Smooth muscle cell of the brain vasculature (primary cell): ENCODE results near the gene COL12A1.
"Not testable (repeated sequence)": the region's sequence is repeated elsewhere in the genome, so short reads cannot be mapped to it uniquely, and the experiment has no call there.

Experiments used
- DNase-seq: peaks from one replicate; pipeline ENCODE4 v3.0.0-alpha.2; 2012; ENCODE audit warnings: low read depth, low spot score

The COL12A1 gene

DNA sequence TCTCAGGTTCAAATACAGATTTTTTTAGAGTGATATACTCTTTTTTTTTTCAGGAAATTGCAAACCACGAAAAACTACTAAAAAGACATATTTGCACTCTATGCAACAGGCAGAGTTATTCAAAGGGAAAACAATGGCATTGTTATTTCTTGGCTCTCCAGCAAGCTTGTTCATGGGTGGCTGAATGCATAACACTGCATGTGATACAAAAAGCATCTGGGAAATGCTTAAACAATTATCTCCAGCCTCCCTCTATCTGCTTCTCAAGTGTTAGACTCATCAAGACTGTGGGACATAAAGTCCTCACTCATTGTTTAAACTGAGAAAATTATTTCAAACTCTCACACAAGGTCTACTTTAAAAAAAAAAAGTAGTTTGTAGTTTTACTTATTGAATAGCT lies 7.3 kb upstream of the COL12A1 start:
- no peak for DNase-seq

DNA sequence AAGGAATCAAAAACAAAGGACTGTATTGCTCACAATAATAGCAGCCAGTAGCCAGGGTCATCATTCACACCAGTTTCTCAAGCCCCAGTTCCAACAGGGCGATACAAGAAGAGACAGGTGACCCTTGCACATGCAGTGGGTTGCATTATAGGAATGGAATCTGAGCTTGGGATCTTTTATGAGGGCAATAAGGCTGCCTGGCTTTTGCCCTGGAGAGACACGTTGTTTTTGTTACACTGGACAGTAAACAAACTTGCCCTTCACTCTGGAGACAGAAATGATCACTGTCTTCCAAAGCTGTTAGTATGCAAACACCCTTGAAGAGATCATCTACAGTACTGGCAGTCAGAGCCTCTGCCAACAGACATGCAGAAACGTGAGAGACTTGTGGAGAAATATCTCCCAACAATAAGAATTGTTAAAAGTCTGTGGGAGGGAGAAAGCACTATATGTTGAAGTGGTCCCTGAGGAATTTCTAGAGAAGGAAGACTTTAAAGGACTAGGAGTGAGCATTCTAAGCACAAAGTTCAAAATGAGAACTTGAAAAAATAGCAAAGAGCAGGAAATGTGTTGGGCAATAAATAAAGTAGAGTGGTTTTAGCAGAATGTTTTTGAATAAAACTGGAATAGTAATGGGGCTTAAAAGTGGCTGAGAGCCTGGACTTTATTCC lies 6.2 kb upstream of the COL12A1 start:
- DNase-seq, result no peak

- DNase-seq, result no peak
These were observed 5.3 kb upstream of the COL12A1 start for GRCh38 chr6:75210885-75211739.

GRCh38 chr6:75209184-75209723 lies 3.4 kb upstream of the COL12A1 start:
- no peak for DNase-seq

GRCh38 chr6:75208298-75209183 lies 2.7 kb upstream of the COL12A1 start:
- peak; percentile 74 for DNase-seq

- DNase-seq, result no peak
These were observed 906 bp upstream of the COL12A1 start for GRCh38 chr6:75206576-75207342.

DNA sequence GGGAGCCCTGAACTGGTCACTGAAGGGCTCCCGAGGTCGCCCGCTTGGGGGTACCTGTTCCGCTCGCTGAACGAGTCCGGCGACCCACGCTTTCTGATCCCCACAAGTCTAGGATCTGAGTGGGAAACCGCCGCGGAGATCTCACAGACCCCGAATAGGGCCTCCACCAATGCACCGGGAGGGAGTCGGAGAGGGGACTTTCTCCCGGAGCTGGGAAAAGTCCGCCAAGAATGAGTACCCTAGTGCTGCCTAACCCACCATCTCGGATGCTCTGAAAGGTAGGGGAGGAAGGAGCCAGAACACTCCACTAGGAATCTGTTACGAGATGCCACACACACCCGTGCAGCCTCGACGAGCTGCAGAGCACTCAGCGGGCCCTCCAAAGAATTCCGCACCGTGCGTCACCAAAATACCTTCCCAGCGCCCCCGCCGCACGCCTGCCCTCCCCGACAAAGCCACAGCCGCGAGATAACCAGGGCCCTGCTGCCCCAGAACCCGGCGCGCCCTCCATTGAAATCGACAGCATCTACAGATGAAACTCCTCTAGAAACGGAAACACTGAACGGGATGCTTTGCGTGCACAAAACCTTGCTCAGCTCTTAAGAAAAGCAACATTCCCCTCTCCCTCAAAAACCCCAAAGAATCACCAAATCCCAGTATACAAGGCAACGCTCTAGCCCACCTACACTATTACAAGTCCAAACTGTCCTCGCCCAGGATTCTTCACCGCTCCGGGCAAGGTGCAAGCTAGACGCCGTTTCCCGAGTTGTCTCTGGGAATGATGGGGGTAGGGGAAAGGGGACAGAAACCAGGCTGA lies 686 bp downstream of the COL12A1 start:
- no peak for DNase-seq

DNA sequence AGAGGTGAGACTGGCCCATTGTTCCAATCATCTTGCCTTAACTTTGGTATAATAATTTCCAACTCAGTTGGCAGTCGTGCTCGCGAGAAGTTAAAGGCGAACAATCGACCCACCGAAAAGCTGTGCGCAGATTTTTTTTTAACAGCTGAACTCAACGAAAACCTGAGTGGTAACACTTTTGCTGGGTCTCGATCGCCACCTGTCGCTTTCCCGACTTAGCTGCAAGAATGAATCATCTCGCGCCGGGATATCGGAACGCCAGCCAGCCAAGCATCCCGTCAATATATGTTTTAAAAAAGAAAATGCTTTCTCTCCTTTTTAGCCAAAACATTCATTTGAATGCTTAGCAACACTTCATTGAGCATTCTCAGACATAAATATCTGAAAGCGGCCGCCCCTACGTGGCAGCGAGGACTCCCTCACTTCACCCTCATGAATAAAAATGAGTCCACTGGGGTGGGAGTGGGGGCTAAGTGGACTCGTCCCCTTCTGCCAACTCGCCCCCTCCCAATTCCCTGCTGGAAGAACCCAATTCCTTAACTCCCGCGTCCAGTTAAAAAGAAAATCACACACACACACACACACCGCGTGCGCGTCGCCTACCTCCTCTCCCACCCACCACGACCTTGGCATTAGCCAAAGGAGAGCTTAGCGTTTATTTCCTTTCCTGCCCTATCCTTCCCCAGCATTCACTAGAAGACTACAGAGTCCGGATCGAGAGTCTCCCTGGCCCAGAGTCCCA lies 1.5 kb downstream of the COL12A1 start:
- DNase-seq, result peak; percentile 82

DNA sequence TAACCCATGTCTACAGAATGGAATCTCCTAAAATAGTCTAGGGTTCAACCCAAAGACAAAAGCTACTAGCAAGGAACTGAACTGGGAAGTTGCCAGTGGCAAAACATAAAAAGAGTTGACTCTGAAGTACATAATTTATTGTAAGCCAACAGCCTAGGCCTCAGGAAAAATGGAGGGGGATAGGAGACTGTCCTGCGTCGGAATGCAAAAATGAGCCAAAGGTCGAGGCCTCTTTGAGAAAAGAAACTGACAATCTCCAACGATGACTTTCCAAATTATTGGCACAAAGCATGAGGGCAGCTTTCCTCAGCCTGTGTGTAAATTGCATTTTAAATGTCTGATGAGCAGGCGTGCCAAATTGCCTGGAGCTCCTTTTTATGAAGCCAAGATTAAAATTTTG lies 2.1 kb downstream of the COL12A1 start:
- DNase-seq, result no peak

DNA sequence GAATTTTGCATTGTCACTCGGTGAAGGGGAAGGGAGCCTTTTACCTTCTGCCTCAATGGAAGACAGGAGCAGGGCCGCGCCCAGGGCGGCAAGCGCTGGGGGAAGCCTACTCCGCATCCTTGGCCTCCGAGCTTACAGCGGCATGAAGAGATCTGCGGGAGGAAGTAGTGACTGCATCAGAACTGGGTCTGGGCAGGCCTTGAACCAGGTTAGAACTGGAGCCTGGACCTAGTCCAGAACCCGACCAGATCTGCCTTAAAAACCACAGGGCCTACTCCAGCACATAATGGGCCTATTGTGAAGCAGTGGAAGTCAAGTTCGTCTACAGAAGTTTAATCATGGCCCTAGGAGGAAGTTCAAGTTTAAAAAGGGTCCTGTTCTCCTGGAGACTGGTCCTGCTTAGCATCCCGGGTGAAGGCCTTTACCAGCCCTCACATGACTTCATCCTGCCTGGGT lies 3.1 kb downstream of the COL12A1 start:
- no peak for DNase-seq

GRCh38 chr6:75201901-75202672 lies 3.8 kb downstream of the COL12A1 start:
- DNase-seq, result no peak

DNA sequence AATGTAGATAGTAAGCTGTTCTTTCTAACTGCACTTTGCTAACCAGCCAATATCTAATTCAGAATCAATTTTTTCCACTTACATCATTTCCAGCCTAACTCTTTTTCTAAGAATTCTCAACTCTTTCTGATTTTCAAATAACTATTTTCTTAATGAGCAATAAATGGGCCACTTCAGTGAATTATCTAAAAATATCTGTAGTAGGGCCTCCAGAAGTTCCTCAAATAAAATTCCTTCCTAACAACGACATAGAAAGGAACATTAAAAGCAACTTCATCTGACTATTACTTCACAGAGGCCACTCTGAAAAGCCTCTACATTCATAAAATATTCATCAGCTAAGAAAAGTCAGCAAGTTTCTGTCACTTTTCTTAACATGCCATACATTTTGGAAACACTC lies 4.8 kb downstream of the COL12A1 start:
- no peak for DNase-seq

GRCh38 chr6:75199889-75200288 lies 6.0 kb downstream of the COL12A1 start:
- no peak for DNase-seq

GRCh38 chr6:75196081-75196687 lies 9.7 kb downstream of the COL12A1 start:
- no peak for DNase-seq

GRCh38 chr6:75188221-75188925 lies 17.5 kb downstream of the COL12A1 start:
- no peak for DNase-seq

GRCh38 chr6:75186581-75186980 lies 19.3 kb downstream of the COL12A1 start:
- not testable (repeated sequence) for DNase-seq

DNA sequence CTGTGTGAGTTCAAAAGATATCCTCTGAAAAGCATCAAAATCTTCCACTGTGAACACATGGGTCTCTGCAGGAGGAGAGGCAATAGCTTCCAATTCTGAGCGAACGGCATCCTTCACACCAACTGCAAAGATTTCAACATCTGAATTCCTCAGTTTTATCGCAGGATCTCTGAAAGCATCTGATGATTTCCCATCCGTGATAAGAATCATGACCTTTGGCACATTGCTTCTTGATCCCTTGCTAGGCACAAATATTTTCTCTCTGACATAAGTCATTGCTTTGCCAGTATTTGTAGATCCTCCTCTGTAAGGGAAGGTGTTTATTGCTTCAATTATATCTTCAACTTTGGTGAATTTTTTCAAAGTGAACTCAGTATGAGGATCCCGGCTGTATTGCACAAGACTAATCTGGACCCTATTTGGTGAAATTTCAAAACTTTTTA lies 22.7 kb downstream of the COL12A1 start:
- no peak for DNase-seq
